ENCODE measurements around the gene ACKR2. TPM values are rescaled to one million over a fixed set of nuclear protein-coding genes. Genes with fewer than 3 reads are reported as not detected.

Gene ACKR2
- total RNA-seq, 2 donors from 2014 or later: 0.78 to 6.2 TPM

- Histone ChIP-seq H3K4me3 (no peak overlapping the region), H3K4me1 (peaks cover 0 to 20% of the 10 kb centered on the region in 2 donors), H3K27ac (no peak overlapping the region), H3K27me3 (no peaks in the 10 kb centered on the region), H3K36me3 (no peaks in the 10 kb centered on the region), H3K9me3 (no peaks in the 10 kb centered on the region)
- DNase-seq (ENCODE audit: low spot score): no peak
- TF ChIP-seq CTCF (IDR thresholded peaks at IDR 0.05): no peak
Observed at GRCh38 chr3:42873221-42873982, 64.2 kb downstream of the ACKR2 start.

GRCh38 chr3:42874749-42875148 is 65.5 kb downstream of the ACKR2 start:
- Histone ChIP-seq H3K36me3 (no peaks in the 10 kb centered on the region), H3K9me3 (no peaks in the 10 kb centered on the region), H3K27ac (no peak overlapping the region), H3K4me1 (peaks cover 0 to 20% of the 10 kb centered on the region in 2 donors), H3K4me3 (no peak overlapping the region), H3K27me3 (no peaks in the 10 kb centered on the region)
- DNase-seq (ENCODE audit: low spot score): no peak
- no peak for TF ChIP-seq CTCF (IDR thresholded peaks at IDR 0.05)

GRCh38 chr3:42875325-42876151 is 66.3 kb downstream of the ACKR2 start, which contains the start of gene CYP8B1:
CYP8B1 (minus strand) TSS chr3:42875879; CDS start chr3:42875816, 63 bp downstream.
- no peaks in the 10 kb centered on the region for H3K27me3 ChIP-seq
- no peak within 1 kb of the TSS for H3K4me3 ChIP-seq
- no peak for DNase-seq (ENCODE audit: low spot score)
- peaks cover 0 to 22% of the 10 kb centered on the region in 2 donors for H3K4me1 ChIP-seq
- no peaks in the 10 kb centered on the region for H3K9me3 ChIP-seq
- TF ChIP-seq CTCF (IDR thresholded peaks at IDR 0.05): no peak
- no peak within 1 kb of the TSS for H3K27ac ChIP-seq
- H3K36me3 ChIP-seq: no peaks in the 10 kb centered on the region

- H3K4me1 ChIP-seq: peaks cover 0 to 25% of the 10 kb centered on the region in 2 donors
- no peak for DNase-seq (ENCODE audit: low spot score)
- H3K27ac ChIP-seq: no peak overlapping the region
- no peak for TF ChIP-seq CTCF (IDR thresholded peaks at IDR 0.05)
- no peaks in the 10 kb centered on the region for H3K27me3 ChIP-seq
- H3K36me3 ChIP-seq: no peaks in the 10 kb centered on the region
- no peak overlapping the region for H3K4me3 ChIP-seq
- H3K9me3 ChIP-seq: no peaks in the 10 kb centered on the region
Observed at GRCh38 chr3:42876401-42876800, 67.2 kb downstream of the ACKR2 start.

GRCh38 chr3:42876940-42877720 is 67.9 kb downstream of the ACKR2 start:
- no peaks in the 10 kb centered on the region for H3K9me3 ChIP-seq
- no peaks in the 10 kb centered on the region for H3K36me3 ChIP-seq
- TF ChIP-seq CTCF (IDR thresholded peaks at IDR 0.05): no peak
- H3K27ac ChIP-seq: no peak overlapping the region
- DNase-seq (ENCODE audit: low spot score): no peak
- H3K27me3 ChIP-seq: no peaks in the 10 kb centered on the region
- H3K4me1 ChIP-seq: peaks cover 0 to 20% of the 10 kb centered on the region in 2 donors
- no peak overlapping the region for H3K4me3 ChIP-seq
